GM19099 (cell line): ENCODE measurements around the gene SBF1.

ENCODE experiments used
- POLR2A ChIP-seq: IDR thresholded peaks from 3 replicates; pipeline ENCODE4 v1.6.1; 2011; ENCODE audit warnings: low read depth; ENCODE audit not compliant: insufficient read length; ENCODE audit errors: extremely low read depth

The SBF1 gene

GRCh38 chr22:50467341-50467740, 7.5 kb downstream of the SBF1 start:
- TF ChIP-seq POLR2A = no peak

DNA sequence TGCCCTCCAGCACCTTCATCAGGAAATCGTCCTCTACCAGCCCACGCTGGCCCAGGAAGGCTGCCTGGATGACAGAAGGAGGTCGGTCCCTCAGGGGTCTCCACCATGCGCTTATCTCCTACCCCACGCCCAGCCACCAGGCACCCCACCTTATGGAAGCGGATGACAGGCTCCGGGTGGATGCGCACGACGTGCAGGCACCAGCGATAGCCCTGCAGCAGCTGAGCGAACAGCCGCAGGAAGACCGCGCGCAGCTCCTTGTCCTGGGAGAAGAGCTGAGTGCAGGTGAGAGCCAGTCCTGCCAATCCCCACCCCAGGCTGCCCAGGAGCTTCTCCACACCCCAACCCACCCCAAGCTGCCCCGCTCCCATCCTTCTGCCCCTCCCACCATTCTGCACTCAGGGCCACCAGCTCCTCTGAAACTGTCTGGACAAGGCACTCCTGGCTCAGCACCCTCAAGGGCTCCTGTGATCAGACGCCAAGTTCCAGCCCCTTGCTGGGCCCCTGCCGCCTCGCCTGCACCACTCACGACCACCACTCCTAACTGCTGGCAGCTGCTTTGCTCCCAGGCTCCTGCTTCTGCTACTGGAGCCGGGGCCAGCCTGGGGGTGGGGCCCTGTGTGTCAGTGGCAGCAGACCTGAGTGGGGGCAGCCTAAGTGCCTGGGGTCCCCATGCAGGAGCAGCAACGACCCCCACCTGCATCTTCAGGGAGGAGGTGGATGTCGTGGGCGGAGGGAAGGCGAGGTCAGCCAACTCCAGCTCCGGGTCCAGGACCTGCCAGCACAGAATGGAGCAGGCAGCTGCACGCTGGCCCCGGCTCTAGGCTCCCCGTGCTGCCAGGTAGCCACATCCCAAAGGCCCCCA, 9.5 kb downstream of the SBF1 start:
- no peak for TF ChIP-seq POLR2A

- TF ChIP-seq POLR2A = no peak
Observed at GRCh38 chr22:50464451-50464850, 10.4 kb downstream of the SBF1 start.

GRCh38 chr22:50463188-50463900, 11.5 kb downstream of the SBF1 start:
- TF ChIP-seq POLR2A = no peak

DNA sequence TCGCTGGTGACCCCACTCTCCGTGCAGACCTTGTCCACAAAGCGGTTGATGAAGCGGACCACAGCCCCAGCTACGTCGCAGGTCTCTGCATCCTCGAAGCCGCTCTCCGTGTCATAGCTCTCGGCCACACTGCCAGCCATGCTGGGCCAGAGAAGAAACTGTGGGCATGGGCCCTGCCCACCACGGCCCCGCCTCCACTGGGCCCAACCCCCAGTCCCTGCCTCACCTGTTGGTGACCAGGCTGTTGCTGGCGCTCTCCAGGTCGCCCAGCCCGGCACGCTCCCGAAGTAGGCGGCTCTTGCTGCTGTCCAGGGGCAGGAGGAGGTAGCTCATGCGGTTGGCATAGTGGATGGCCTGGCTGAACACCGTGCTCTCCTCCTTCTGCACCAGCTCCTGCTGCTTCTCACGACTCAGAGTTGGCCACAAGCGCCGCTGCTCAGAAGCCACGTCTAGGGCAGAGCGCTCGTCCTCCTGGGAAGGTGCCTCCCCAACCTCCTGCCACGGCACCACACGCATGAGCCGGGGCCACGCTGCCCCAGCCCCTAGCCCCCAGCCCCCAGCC, 12.8 kb downstream of the SBF1 start:
- TF ChIP-seq POLR2A = no peak

GRCh38 chr22:50461536-50461935, 13.3 kb downstream of the SBF1 start:
- no peak for TF ChIP-seq POLR2A

- no peak for TF ChIP-seq POLR2A
Observed at GRCh38 chr22:50460938-50461337, 13.9 kb downstream of the SBF1 start.

- TF ChIP-seq POLR2A = no peak
Observed at GRCh38 chr22:50459496-50460140, 15.2 kb downstream of the SBF1 start.

- TF ChIP-seq POLR2A = no peak
Observed at GRCh38 chr22:50459016-50459415, 15.8 kb downstream of the SBF1 start.

- TF ChIP-seq POLR2A = no peak
Observed at GRCh38 chr22:50456466-50457234, 18.2 kb downstream of the SBF1 start.

GRCh38 chr22:50456026-50456425, 18.8 kb downstream of the SBF1 start:
- no peak for TF ChIP-seq POLR2A

DNA sequence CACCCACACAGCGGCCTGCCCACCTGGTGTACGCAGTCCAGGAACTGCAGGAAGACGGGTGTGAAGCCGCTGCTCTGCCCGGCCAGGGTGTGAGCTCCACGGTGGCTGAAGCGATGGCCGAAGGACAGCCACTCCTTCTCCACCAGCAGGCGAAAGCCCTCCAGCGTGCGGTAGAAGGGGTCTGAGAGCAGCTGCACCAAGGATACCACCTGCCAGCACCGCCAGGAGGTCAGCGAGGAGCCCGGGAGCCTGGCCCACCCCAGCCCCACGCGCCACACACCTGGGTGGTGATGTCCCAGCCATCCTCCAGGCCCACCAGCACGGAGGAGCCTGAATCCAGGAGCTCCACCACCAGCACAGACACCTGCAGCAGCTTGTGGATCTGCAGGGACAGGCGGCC, 19.6 kb downstream of the SBF1 start:
- TF ChIP-seq POLR2A = no peak

DNA sequence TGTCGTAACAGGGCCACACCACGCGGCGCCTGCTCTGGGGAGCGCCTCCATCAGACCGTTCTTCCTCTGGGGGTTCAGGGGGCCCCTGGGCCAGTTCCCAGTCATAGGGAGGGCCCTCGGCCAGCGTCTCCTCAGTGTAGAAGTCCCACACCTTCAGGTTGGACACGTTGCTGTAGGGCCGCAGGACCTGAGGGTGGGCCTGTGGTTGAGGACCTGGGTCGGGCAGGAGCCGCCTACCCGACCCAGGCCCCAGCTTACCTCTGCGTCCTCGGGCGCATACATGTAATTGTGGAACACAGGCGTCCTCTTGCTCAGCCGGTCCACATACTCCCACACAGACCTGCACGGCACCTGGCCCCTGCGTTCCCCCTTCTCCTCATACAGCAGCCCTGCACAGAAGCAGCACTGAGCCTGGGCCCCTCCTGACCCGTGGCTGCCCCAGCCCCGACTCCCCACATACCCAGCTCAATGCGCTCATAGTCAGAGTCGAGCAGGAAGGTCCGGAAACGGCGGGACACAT, 20.2 kb downstream of the SBF1 start:
- no peak for TF ChIP-seq POLR2A

- TF ChIP-seq POLR2A = no peak
Observed at GRCh38 chr22:50452649-50453048, 22.2 kb downstream of the SBF1 start.
